ENCODE data around the gene ATP8A1.

The ATP8A1 gene

DNA sequence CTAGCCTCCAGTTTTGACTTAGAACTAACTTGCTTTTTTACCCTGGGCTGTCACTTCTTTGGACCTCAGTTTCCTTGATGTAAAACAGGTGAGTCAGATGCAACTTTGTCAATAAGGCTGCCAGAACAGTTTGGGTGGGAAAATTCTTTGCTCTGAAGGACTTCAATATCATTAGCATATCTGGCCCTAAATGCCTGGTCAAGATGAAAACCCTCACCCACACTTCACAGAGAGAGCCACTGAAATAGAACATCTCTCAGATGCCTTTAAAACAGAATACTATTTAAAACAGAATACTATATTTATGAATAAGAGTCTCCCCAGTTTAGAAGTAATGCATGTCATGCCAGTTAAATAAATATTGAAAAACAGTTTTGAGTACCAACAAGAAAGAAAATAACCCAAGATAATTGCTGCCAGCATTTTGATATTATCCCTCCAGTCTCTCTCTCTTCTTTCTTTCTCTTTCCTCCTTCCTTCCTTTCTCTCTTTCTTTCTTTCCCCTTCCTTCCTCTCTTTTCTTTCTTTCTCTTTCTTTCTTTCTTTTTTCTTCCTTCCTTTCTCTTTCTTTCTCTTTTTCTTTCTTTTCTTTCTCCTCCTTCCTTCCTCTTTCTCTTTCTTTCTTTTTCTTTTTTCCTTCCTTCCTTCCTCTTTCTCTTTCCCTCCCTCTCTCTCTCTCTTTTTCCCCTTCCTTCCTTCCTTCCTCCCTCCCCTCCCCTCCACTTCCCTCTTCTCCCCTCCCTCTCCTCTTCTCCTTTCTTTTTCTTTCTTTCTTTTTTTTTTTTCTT, 292.4 kb downstream of the ATP8A1 start:
- DNase-seq (ENCODE audit: low spot score): no peak

DNA sequence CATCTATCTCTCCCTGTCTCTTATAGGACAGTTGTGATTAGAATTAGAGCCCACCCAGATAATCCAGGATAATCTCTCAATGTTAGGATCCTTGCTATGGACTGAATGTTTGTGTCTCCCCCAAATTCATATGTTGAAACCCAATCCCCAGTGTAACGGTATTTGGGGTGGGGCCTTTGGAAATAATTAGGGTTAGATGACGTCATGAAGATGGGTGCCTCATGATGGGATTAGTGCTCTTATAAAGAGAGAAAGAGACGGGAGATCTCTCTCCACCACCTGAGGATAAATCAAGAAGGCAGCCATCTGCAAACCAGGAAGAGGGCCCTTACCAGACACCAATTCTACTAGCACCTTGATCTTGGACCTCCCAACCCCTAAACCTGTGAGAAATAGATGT, 293.3 kb downstream of the ATP8A1 start:
- no peak for DNase-seq (ENCODE audit: low spot score)

DNA sequence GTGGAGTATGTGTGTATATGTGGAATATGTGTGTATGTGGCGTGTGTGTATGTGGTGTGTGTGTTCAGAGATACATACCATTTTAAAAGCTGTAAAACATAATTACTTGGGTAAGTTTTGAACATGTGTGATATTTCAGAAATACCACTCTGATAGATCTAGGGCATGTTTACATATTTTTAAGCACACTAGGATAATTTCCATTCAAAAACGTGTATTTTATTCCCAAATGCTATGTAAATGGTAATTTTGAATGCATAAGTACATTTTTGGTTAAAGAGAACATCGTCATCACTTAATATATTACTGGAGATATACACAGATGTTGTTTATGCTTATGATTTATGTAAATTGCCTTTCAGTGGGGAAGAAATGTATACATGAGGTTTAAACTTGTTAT, 294.3 kb downstream of the ATP8A1 start:
- no peak for DNase-seq (ENCODE audit: low spot score)

DNA sequence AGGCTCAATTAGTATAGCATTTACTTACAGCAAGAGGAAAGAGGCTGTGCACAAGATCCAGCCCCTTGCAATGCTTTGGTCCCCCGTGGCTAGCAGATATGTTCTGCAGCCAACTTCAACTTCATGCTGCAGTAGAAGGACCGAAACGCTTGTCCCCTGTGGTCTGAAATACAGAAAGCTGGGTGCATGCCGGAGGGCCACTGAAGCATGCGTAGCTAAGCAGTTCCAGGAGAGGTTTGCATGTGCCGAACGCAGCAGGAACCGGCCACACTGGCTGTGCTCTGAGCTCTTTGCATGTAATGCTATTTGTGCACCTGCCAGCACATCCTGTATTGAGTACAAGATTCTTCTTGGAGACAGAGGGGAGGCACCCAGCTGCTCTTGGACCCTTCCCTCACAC, 295.4 kb downstream of the ATP8A1 start:
- DNase-seq (ENCODE audit: low spot score): no peak

DNA sequence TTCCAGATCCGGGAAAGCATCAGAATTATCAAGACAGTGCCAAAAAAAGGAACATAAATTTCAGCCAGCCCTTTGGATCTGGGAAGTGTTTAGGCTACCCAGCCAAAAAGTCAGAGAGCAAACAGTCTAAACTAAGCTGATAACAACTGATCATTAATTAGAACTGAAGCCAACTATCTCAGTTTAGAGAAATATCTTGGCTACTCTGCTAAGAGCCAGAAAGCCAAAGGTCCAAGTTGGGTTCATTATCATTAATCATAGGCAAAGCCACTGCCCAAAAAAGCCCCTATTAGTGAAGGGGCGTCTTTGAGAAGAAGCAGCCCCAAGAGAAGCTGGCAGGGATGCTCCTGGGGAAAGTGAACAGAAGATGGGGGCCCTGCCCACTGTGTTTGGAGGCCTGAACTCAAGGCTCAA, 296.6 kb downstream of the ATP8A1 start:
- DNase-seq (ENCODE audit: low spot score): no peak

DNA sequence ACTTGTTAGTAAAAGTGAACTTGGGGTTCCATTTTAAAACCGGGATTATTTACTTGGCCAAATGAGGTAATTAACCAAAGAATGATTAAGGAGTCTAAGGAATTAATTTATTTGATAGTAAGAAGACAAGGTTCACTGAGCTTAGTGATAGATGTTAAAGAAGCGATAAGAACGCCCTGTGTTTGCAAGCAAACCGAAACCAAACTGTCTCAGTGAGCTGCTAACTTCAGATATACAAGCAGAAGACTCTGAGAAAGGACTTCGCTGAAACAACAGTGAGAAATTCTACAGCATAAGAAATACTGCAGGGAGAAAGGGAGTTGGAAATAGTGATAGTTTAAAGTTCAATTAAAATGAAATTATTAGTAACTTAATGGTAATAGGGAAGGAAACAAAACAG, 297.2 kb downstream of the ATP8A1 start:
- DNase-seq (ENCODE audit: low spot score): no peak
